HepG2 (cell line): Measurements from ENCODE around the gene AKIP1. TPM values are rescaled to one million over a fixed set of nuclear protein-coding genes. Genes with fewer than 3 reads are reported as not detected.
A peak's percentile ranks its signal among the peaks of the same experiment; 100 is the strongest.

Experiments used
- CREM ChIP-seq, 2 experiments: sonication (generic) in 1 of 2; formaldehyde crosslinking in 1 of 2; IDR thresholded peaks; 2 replicates each; pipeline versions ENCODE4 v1.4.0 to v1.6.1; 2016 to 2020; ENCODE audit warnings: antibody characterized with exemption in 1 of 2, mild to moderate bottlenecking in 1 of 2, missing genetic modification reagents in 1 of 2
- FOXJ3 ChIP-seq: sonication (generic); formaldehyde crosslinking; IDR thresholded peaks from 2 replicates; pipeline ENCODE4 v1.4.0; 2020; ENCODE audit warnings: missing genetic modification reagents, mild to moderate bottlenecking, borderline replicate concordance
- HNRNPK ChIP-seq: fragments of 200-400 bp; formaldehyde crosslinking; IDR thresholded peaks from 2 replicates; pipeline ENCODE4 v1.6.1; 2018; ENCODE audit warnings: low read length, low read depth, moderate library complexity, mild to moderate bottlenecking; ENCODE audit not compliant: poor library complexity, severe bottlenecking
- KDM3A ChIP-seq: IDR thresholded peaks from 2 replicates; pipeline ENCODE4 v1.6.1; 2018; ENCODE audit warnings: low read depth, missing compliant biosample characterization
- NFE2L2 ChIP-seq: fragments of 150-350 bp; IDR thresholded peaks from 2 replicates; pipeline ENCODE4 v1.6.1; 2014; ENCODE audit warnings: low read length
- TEAD2 ChIP-seq: sonication (generic); formaldehyde crosslinking; IDR thresholded peaks from 2 replicates; pipeline ENCODE4 v1.9.0; 2021; ENCODE audit warnings: missing genetic modification reagents
- TGIF2 ChIP-seq: IDR thresholded peaks from 2 replicates; pipeline ENCODE4 v1.6.1; 2016; ENCODE audit warnings: control low read depth, missing compliant biosample characterization
- TP53 ChIP-seq: sonication (generic); formaldehyde crosslinking; conservative IDR thresholded peaks from 2 replicates; pipeline ENCODE4 v1.4.0; 2020; ENCODE audit warnings: missing genetic modification reagents
- ZNF143 ChIP-seq: sonication (generic); formaldehyde crosslinking; IDR thresholded peaks from 2 replicates; pipeline ENCODE4 v1.4.0; 2020; ENCODE audit warnings: missing genetic modification reagents
- ZNF350 ChIP-seq: sonication (generic); formaldehyde crosslinking; IDR thresholded peaks from 2 replicates; pipeline ENCODE4 v1.4.0; 2020; ENCODE audit warnings: mild to moderate bottlenecking, low read depth, missing genetic modification reagents, borderline replicate concordance
- ZNF552 ChIP-seq: sonication (generic); formaldehyde crosslinking; IDR thresholded peaks from 2 replicates; pipeline ENCODE4 v1.9.0; 2022; ENCODE audit warnings: missing genetic modification reagents, mild to moderate bottlenecking, borderline replicate concordance
- ZNF614 ChIP-seq: IDR thresholded peaks from 2 replicates; pipeline ENCODE4 v1.6.1; 2018; ENCODE audit warnings: missing biosample characterization, missing genetic modification reagents, inconsistent platforms, borderline replicate concordance
- ZNF678 ChIP-seq: sonication (generic); formaldehyde crosslinking; IDR thresholded peaks from 2 replicates; pipeline ENCODE4 v1.4.0; 2020; ENCODE audit warnings: mild to moderate bottlenecking, missing genetic modification reagents
- ZNF746 ChIP-seq: sonication (generic); formaldehyde crosslinking; IDR thresholded peaks from 2 replicates; pipeline ENCODE4 v1.8.0; 2022; ENCODE audit warnings: mild to moderate bottlenecking, missing genetic modification reagents
- ZNF891 ChIP-seq: sonication (generic); formaldehyde crosslinking; IDR thresholded peaks from 2 replicates; pipeline ENCODE4 v1.5.0; 2020; ENCODE audit warnings: mild to moderate bottlenecking, missing genetic modification reagents
- polyA plus RNA-seq, 8 experiments: library from polyadenylated mRNA; depleted of rRNA in 3 of 8; stranded (reverse) in 7 of 8; unstranded in 1 of 8; fragments of >200 nt; fragmentation: Illumina TruSeq in 4 of 8; extraction: Trizol in 4 of 8; gene quantifications; 2 replicates each; pipeline versions ENCODE4 v1.2.1 to v1.2.3, GENCODE V29; 2011 to 2016; ENCODE audit warnings: low read depth in 4 of 8, missing spikeins in 1 of 8, mixed read lengths in 1 of 8; ENCODE audit not compliant: insufficient read depth in 1 of 8
- total RNA-seq, 5 experiments: library from RNA; depleted of rRNA; stranded (reverse); fragments of >200 nt; fragmentation: Illumina TruSeq; extraction: Trizol; gene quantifications; 2 replicates each; pipeline ENCODE4 v1.2.3, GENCODE V29; 2016; ENCODE audit warnings: low read depth in 1 of 5
- TF ChIP-seq, protein P1 (sequence below), 2 experiments: fragments of 450-650 bp in 1 of 2; sonication (generic) in 1 of 2; formaldehyde crosslinking in 1 of 2; IDR thresholded peaks; 2 replicates each; pipeline versions ENCODE4 v1.6.1 to v1.8.0; 2016 to 2022; ENCODE audit warnings: antibody characterized with exemption in 1 of 2, mild to moderate bottlenecking in 1 of 2, missing genetic modification reagents in 1 of 2
- TF ChIP-seq, protein P2 (sequence below): IDR thresholded peaks from 2 replicates; pipeline ENCODE4 v1.6.1; 2016; ENCODE audit warnings: mild to moderate bottlenecking, missing biosample characterization, missing genetic modification reagents

Gene AKIP1
- total and polyA plus RNA-seq, 2 of the 13 experiments (the other 11 are each of a cell fraction or from before 2014, with no cell fraction given), result 10.0 to 20.3 TPM

DNA sequence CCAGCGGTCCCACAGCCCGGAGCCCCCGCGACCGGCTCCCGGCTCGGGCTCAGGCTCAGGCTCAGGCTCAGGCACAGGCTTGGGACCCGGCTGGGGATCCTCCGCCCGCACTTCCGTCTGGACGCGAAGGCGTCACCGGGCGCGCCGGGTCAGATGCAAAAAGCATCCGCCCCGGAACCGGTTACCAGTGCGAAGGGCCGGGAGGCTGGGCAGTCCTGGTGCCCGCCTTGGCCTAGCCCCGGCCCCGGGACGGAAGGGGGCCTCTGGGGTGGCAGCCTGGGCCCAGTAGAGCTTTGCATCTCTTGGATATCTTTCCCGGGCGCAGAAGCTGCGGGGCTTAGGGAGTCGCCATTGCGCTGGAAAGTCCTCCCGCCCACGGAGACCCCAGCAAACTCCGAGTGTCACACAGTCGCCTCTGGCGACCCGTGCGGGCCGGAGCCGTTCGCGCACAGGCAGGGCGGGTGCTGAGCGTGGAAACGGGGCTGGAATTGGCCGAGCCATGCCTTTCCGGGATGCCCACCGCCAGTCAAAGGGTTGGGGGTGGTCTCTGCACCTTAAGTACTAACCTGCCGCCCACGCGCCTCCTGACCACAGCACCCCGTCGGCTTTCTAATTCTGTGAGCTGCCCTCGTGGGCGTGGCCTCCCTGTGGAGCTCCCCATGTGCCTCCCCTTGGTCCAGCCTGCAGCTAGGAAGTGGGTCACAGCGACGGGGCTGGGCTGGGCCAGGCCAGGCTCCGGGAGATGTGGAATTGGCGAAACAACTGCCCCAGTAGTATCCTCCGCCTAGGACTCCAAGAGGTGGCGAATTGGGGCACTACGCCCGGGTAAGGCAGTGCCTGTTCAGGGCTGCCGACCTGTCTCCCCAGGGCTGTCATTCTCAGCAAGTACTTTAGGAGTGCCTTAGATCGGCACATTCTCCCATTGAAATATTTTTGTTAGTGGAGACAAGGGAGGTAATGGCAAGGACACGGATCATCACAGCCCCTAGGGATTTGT, 53.6 kb downstream of the AKIP1 start, which contains the start of gene TMEM9B (continued):
- TF ChIP-seq ZNF891 (CRISPR knock-in tag) (peak; percentile 83), CREM (IDR thresholded peaks at IDR 0.05) (peak; percentile 91), CREM (CRISPR knock-in tag; IDR thresholded peaks at IDR 0.05) (peak; percentile 21; the same call in 1 of the 2 replicates), TP53 (CRISPR knock-in tag) (0 out of 2 replicates have a peak, but pooled peaks have one; percentile 51), NFE2L2 (no peak), ZNF746 (CRISPR knock-in tag) (peak; percentile 40), FOXJ3 (peak; percentile 64; the same call in 1 of the 2 replicates), HNRNPK (peak; percentile 24), ZNF678 (CRISPR knock-in tag) (peak; percentile 20), ZNF143 (CRISPR knock-in tag) (0 out of 2 replicates have a peak, but pooled peaks have one; percentile 34), ZNF350 (peak; percentile 93; the same call in 1 of the 2 replicates), TEAD2 (CRISPR knock-in tag) (0 out of 2 replicates have a peak, but pooled peaks have one; percentile 59), ZNF552 (CRISPR knock-in tag) (0 out of 2 replicates have a peak, but pooled peaks have one; percentile 55), KDM3A (CRISPR knock-in tag) (peak; percentile 42; the same call in 1 of the 2 replicates), TGIF2 (peak; percentile 89), ZNF614 (peak; percentile 12; the same call in 1 of the 2 replicates)
- TF ChIP-seq, protein P1, sequence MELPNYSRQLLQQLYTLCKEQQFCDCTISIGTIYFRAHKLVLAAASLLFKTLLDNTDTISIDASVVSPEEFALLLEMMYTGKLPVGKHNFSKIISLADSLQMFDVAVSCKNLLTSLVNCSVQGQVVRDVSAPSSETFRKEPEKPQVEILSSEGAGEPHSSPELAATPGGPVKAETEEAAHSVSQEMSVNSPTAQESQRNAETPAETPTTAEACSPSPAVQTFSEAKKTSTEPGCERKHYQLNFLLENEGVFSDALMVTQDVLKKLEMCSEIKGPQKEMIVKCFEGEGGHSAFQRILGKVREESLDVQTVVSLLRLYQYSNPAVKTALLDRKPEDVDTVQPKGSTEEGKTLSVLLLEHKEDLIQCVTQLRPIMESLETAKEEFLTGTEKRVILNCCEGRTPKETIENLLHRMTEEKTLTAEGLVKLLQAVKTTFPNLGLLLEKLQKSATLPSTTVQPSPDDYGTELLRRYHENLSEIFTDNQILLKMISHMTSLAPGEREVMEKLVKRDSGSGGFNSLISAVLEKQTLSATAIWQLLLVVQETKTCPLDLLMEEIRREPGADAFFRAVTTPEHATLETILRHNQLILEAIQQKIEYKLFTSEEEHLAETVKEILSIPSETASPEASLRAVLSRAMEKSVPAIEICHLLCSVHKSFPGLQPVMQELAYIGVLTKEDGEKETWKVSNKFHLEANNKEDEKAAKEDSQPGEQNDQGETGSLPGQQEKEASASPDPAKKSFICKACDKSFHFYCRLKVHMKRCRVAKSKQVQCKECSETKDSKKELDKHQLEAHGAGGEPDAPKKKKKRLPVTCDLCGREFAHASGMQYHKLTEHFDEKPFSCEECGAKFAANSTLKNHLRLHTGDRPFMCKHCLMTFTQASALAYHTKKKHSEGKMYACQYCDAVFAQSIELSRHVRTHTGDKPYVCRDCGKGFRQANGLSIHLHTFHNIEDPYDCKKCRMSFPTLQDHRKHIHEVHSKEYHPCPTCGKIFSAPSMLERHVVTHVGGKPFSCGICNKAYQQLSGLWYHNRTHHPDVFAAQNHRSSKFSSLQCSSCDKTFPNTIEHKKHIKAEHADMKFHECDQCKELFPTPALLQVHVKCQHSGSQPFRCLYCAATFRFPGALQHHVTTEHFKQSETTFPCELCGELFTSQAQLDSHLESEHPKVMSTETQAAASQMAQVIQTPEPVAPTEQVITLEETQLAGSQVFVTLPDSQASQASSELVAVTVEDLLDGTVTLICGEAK (IDR thresholded peaks at IDR 0.05), result 0 out of 2 replicates have a peak, but pooled peaks have one; percentile 32
- TF ChIP-seq, protein P1 (CRISPR knock-in tag; IDR thresholded peaks at IDR 0.05), result peak; percentile 6; the same call in 1 of the 2 replicates
- TF ChIP-seq, protein P2, sequence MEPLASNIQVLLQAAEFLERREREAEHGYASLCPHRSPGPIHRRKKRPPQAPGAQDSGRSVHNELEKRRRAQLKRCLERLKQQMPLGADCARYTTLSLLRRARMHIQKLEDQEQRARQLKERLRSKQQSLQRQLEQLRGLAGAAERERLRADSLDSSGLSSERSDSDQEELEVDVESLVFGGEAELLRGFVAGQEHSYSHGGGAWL, result peak; percentile 6; the same call in 1 of the 2 replicates
